AG09319 (cell line): ENCODE results near the gene RHBDL1.

Source experiments
- DNase-seq: peaks from one replicate; pipeline ENCODE4 v3.0.0-alpha.2; 2010; ENCODE audit warnings: low read depth; ENCODE audit errors: extremely low read depth
- TF ChIP-seq, protein P1 (sequence below): IDR thresholded peaks from 2 replicates; pipeline ENCODE4 v1.5.1; 2011; ENCODE audit warnings: low read depth, mild to moderate bottlenecking, inconsistent platforms, low read length, moderate library complexity

RHBDL1 gene

DNA sequence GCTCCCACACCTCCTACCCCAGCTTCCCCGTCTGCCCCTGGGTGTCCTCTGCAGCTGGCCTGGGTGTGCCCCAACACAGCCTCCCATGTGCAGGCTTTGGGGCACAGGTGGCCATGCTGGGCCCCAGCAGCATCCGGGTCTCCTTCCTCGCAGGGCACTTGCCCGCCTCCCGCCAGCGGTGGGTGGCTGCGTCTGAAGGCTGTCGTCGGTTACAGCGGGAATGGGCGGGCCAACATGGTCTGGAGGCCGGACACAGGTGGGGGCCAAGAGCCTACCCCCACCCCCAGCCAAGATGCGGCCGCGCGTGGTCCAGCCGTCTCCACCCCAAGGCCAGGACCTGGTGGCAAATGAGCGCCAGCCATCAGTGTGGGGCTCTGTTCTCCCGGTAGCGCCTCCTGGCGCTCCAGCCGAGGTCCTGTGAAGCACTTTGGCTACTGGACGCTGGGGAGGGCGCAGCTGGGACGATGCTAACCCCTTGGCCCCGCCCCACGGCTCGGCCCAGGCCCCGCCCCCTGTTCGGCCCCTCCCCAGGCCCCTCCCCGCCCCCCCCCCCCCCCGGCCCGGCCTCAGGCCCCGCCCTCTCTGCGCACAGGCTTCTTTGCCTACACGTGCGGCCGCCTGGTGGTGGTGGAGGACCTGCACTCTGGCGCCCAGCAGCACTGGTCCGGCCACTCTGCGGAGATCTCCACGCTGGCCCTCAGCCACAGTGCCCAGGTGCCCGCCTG is 14.8 kb upstream of the RHBDL1 start:
- TF ChIP-seq, protein P1, sequence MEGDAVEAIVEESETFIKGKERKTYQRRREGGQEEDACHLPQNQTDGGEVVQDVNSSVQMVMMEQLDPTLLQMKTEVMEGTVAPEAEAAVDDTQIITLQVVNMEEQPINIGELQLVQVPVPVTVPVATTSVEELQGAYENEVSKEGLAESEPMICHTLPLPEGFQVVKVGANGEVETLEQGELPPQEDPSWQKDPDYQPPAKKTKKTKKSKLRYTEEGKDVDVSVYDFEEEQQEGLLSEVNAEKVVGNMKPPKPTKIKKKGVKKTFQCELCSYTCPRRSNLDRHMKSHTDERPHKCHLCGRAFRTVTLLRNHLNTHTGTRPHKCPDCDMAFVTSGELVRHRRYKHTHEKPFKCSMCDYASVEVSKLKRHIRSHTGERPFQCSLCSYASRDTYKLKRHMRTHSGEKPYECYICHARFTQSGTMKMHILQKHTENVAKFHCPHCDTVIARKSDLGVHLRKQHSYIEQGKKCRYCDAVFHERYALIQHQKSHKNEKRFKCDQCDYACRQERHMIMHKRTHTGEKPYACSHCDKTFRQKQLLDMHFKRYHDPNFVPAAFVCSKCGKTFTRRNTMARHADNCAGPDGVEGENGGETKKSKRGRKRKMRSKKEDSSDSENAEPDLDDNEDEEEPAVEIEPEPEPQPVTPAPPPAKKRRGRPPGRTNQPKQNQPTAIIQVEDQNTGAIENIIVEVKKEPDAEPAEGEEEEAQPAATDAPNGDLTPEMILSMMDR: peak; percentile 54
- DNase-seq: peak; percentile 63

DNA sequence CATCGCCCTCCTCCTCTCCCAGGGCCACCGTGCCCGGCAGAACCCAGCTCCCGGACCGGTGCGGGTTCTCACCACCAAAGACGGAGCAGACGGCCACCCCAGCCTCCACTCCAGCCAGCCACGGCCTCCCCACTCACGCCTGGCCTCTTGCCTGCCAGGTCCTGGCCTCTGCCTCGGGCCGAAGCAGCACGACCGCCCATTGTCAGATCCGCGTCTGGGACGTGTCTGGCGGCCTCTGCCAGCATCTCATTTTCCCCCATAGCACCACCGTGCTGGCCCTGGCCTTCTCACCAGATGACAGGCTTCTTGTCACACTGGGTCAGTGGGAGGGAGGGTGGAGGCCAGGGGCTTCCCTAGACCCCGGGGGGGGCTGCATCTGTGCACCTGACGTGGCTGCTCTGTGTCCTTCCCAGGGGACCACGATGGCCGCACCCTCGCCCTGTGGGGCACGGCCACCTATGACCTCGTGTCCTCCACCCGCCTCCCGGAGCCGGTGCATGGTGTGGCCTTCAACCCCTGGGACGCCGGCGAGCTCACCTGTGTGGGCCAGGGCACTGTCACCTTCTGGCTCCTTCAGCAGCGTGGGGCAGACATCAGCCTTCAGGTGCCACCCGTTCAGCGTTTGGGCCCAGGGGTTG is 14.2 kb upstream of the RHBDL1 start:
- TF ChIP-seq, protein P1: no peak
- DNase-seq: no peak

DNA sequence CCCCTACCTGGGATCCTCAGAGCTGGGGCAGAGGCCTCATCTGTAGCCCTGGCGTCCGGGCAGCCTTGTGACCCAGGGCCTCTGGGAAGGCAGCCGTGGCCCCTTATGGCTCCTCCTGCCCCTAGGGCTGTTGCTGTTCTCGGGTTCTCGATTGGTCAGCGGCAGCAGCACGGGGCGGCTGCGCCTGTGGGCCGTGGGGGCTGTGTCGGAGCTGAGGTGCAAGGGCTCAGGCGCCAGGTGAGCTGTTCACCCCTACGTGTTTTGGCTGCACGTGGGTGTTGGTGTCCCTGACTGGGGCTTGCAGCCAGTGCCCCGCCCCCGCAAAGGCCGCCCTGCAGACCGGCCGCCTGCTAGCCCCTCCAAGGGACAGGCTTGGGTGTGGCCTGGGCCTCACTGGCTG is 13.4 kb upstream of the RHBDL1 start:
- DNase-seq: no peak
- TF ChIP-seq, protein P1: no peak

DNA sequence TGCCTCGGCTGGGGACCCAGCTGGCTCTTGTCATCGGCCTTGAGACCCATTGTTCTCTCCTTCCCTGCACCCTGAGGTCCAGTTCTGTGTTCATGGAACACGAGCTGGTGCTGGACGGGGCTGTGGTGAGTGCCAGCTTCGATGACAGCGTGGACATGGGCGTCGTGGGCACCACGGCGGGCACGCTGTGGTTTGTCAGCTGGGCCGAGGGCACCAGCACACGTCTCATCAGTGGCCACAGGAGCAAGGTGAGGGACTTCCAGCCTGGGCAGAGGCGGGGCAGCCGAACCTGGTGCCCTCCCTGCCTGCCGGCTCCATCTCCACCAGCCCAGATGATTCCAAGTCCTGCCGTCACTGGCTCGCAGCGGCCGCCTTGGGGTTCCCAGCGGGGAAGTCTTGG is 12.9 kb upstream of the RHBDL1 start:
- TF ChIP-seq, protein P1: no peak

DNA sequence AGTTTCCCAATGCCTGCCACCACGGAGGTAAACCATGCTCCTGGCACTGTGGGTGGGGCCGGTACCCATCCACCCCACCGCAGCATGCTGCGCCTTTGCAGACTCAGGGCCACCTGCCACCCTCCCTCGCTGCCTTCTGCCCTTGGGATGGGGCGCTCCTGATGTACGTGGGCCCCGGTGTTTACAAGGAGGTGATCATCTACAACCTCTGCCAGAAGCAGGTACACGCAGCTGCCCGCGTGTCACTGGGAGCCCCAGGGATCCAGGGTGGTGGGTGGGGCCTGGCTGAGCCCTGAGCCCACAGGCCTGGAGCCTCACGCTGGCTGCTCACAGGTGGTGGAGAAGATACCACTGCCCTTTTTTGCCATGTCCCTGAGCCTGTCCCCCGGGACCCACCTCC is 8.9 kb upstream of the RHBDL1 start:
- TF ChIP-seq, protein P1: no peak
- no peak for DNase-seq

More for the DNA sequence above, 12.9 kb upstream of the RHBDL1 start:
- DNase-seq: no peak

DNA sequence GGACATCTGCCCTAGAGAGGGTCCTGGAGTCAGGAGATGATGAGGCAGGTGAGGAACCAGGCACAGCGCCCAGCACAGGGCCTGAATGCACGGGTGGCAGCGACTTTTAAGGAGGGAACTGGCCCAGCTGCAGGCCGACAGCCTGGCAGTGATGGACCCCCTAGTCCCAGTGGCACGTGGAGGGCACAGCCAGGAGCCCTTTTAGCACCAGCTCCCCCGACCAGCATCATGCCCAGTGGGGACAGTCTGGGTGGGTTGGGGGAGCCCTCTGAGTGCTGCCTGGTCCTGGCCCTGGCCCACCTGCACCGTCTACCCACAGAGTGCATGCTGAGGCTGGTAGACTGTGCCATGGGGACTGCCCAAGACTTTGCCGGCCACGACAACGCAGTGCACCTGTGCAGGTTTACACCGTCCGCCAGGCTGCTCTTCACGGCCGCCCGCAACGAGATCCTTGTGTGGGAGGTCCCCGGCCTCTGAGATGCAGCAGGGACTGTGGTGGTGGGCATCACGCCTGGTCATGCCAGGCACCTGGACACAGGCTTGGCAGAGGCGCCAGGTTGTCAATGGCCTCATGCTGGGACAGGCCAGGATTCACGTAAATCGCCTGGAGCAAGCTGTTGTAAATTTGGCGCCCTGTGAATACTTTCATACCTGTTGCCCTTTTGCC is 8.2 kb upstream of the RHBDL1 start:
- TF ChIP-seq, protein P1: no peak
- DNase-seq: no peak
